ENCODE measurements around the gene TMEM175. TPM values are rescaled to one million over a fixed set of nuclear protein-coding genes. Genes with fewer than 3 reads are reported as not detected.

Gene TMEM175
- total and polyA plus RNA-seq, 9 of the 15 experiments (the other 6 are each of a cell fraction or from before 2014, with no cell fraction given) = 0.13 to 30.9 (median 9.4) TPM

DNA sequence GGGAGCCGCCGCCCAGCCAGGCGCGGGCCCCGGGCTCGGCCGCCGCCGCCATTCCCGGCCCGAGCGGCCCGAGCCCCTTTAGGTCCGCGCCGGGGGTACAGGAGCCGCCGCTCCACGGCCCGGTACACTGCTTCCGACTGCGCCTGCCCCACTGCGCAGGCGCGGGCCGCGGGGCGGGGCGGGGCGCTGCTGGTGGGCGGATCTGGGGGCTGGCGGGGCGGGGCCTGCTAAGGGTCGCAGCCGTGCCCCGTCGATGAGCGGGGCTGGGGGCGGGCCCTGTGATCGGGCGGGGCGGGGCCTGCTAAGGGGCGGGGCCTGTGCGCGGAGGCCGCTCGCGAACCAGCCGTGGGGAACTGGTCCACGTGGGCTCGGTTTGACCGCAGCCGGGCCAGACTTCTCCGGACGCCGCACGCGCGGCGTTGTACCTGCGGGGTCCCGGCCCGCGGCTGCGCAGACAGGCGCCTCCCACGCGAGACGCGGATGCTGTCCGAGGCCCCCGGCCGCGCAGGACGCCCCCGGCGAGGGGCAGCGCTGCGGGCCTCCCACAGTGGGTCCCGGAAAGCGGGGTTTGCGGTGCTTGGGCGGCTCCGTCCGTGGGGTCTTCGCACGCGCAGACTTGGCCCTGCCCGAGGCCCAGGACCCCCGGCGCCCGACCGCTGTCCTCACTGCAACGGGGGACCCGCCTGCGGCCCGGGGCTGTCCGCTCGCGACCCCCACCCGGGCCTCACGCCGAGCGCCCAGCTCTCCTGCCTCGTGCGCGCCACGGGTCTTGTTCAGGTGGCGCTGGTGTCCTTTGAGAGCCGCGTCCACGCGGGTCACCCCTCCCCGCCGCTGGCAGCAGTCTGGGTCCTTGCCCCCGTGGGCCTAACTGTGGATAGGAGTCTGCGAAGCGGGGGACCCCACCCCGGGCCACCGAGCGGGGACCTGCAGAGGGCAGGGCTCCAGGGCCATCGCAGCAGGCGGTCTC is 41.5 kb downstream of the TMEM175 start, which contains the start of gene DGKQ (continued):
- TF ChIP-seq, protein P1, sequence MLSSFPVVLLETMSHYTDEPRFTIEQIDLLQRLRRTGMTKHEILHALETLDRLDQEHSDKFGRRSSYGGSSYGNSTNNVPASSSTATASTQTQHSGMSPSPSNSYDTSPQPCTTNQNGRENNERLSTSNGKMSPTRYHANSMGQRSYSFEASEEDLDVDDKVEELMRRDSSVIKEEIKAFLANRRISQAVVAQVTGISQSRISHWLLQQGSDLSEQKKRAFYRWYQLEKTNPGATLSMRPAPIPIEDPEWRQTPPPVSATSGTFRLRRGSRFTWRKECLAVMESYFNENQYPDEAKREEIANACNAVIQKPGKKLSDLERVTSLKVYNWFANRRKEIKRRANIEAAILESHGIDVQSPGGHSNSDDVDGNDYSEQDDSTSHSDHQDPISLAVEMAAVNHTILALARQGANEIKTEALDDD (IDR thresholded peaks at IDR 0.05) = no peak
- TF ChIP-seq MCM3 (IDR thresholded peaks at IDR 0.05) (no peak), FOXJ2 (tag; IDR thresholded peaks at IDR 0.05) (no peak), SMARCA4 (IDR thresholded peaks at IDR 0.05) (no peak), ZNF316 (IDR thresholded peaks at IDR 0.05) (no peak), ETV1 (tag; conservative IDR thresholded peaks at IDR 0.05; ENCODE audit: low read depth) (no peak), XRCC4 (IDR thresholded peaks at IDR 0.05; ENCODE audit: extremely low read depth, insufficient read depth, insufficient read length) (no peak), TCFL5 (CRISPR knock-in tag; conservative IDR thresholded peaks at IDR 0.05) (no peak), BCL6 (CRISPR knock-in tag; IDR thresholded peaks at IDR 0.05) (no peak), HDAC3 (IDR thresholded peaks at IDR 0.05; ENCODE audit: borderline replicate concordance, partially characterized antibody) (no peak), ZNF75A (CRISPR knock-in tag; IDR thresholded peaks at IDR 0.05) (no peak), ZNF347 (CRISPR knock-in tag; IDR thresholded peaks at IDR 0.05; ENCODE audit: low read depth) (no peak), ZNF174 (CRISPR knock-in tag; IDR thresholded peaks at IDR 0.05) (no peak), HNRNPUL1 (IDR thresholded peaks at IDR 0.05; ENCODE audit: low read length) (no peak), ZFX (CRISPR knock-in tag; IDR thresholded peaks at IDR 0.05) (peak; percentile 65), ZNF561 (CRISPR knock-in tag; conservative IDR thresholded peaks at IDR 0.05) (no peak), ZNF134 (CRISPR knock-in tag; conservative IDR thresholded peaks at IDR 0.05) (no peak), CREBBP (IDR thresholded peaks at IDR 0.05; ENCODE audit: low read depth, low read length) (no peak), ZNF324 (CRISPR knock-in tag; IDR thresholded peaks at IDR 0.05) (no peak), ZNF586 (CRISPR knock-in tag; conservative IDR thresholded peaks at IDR 0.05) (no peak), MAZ (CRISPR knock-in tag; conservative IDR thresholded peaks at IDR 0.05 in 1 of 2, IDR thresholded peaks at IDR 0.05 in 1 of 2) (peak in 1 of 2 experiments; percentile 50; a peak in 2 of 4 replicates), ZBED1 (IDR thresholded peaks at IDR 0.05) (no peak), SRSF3 (IDR thresholded peaks at IDR 0.05; ENCODE audit: insufficient read depth, low read length) (no peak), CREB1 (IDR thresholded peaks at IDR 0.05) (no peak), CREB1 (CRISPR knock-in tag; IDR thresholded peaks at IDR 0.05) (no peak), ERF (CRISPR knock-in tag; IDR thresholded peaks at IDR 0.05) (0 out of 2 replicates have a peak, but pooled peaks have one; percentile 54), MEF2A (IDR thresholded peaks at IDR 0.05; ENCODE audit: control insufficient read depth, low read depth, low read length) (no peak), ZNF146 (CRISPR knock-in tag; IDR thresholded peaks at IDR 0.05; ENCODE audit: unreplicated experiment) (no peak), ETS2 (tag; IDR thresholded peaks at IDR 0.05; ENCODE audit: borderline replicate concordance, poor library complexity, severe bottlenecking) (no peak), DDX20 (tag; IDR thresholded peaks at IDR 0.05; ENCODE audit: low read depth) (no peak), NUFIP1 (IDR thresholded peaks at IDR 0.05; ENCODE audit: partially characterized antibody) (no peak)

Measured in K562 (cell line).